GM12872 (cell line): Measurements from ENCODE around the gene GKN1.

Experiments used
- TF ChIP-seq, protein P1 (sequence below): IDR thresholded peaks from 3 replicates; pipeline ENCODE4 v1.5.1; 2011; ENCODE audit warnings: low read depth, mild to moderate bottlenecking, low read length, moderate library complexity; ENCODE audit not compliant: insufficient read depth

Gene GKN1

DNA sequence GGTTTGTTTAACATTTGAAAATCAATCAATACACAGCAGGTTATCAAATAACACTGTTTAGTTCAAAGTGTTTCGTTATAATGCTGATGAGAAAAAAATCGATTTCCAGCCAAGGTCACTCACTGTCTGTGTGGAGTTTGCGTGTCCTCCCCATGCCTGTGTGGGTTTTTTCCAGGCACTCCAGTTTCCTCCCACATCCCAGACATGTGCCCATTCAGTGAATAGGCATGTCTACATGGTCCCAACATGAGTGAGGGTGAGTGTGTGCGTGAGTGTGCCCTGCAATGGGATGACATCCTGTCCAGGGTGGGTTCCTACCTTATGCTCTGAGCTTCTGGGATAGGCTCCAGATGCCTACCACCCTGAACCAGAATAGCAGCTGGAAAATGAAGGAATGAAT lies 13.1 kb upstream of the GKN1 start:
- TF ChIP-seq, protein P1, sequence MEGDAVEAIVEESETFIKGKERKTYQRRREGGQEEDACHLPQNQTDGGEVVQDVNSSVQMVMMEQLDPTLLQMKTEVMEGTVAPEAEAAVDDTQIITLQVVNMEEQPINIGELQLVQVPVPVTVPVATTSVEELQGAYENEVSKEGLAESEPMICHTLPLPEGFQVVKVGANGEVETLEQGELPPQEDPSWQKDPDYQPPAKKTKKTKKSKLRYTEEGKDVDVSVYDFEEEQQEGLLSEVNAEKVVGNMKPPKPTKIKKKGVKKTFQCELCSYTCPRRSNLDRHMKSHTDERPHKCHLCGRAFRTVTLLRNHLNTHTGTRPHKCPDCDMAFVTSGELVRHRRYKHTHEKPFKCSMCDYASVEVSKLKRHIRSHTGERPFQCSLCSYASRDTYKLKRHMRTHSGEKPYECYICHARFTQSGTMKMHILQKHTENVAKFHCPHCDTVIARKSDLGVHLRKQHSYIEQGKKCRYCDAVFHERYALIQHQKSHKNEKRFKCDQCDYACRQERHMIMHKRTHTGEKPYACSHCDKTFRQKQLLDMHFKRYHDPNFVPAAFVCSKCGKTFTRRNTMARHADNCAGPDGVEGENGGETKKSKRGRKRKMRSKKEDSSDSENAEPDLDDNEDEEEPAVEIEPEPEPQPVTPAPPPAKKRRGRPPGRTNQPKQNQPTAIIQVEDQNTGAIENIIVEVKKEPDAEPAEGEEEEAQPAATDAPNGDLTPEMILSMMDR: no peak

DNA sequence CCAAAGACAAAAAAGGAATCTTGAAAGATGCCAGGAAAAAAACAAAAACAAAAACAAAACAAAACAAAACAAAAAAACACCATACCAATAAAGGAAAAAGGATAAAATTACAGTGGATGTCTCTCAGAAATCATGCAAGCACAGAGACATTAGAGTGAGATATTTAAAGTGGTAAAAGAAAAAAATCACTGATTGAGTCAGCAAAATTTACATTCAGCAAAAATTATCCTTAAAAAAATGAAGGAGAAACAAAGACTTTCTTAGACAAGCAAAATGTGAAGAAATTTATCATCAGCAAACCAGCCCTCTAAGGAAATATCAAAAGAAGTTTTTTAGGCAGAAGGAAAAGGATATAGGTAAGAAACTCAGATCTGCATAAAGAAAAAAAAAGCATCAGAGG lies 10.2 kb upstream of the GKN1 start:
- TF ChIP-seq, protein P1: no peak

DNA sequence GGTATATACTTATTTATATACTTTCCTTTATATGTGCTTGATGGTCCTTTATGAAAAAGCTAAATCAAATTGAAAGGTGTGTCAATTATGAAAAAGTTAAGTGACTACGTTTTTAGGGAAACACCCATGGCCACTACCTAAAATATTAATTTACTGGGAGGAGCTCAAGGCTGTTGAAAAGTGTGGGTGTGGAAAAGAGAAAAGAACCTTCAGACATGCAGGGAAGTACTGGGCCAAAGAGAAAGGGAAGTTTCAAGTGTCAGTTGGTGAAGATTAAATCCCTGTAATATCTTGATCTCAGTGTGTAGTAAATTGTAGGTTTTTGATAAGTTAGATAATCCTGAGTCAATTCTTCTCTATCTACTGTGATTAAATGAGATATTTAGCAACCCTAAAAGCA lies 6.2 kb upstream of the GKN1 start:
- TF ChIP-seq, protein P1: no peak

DNA sequence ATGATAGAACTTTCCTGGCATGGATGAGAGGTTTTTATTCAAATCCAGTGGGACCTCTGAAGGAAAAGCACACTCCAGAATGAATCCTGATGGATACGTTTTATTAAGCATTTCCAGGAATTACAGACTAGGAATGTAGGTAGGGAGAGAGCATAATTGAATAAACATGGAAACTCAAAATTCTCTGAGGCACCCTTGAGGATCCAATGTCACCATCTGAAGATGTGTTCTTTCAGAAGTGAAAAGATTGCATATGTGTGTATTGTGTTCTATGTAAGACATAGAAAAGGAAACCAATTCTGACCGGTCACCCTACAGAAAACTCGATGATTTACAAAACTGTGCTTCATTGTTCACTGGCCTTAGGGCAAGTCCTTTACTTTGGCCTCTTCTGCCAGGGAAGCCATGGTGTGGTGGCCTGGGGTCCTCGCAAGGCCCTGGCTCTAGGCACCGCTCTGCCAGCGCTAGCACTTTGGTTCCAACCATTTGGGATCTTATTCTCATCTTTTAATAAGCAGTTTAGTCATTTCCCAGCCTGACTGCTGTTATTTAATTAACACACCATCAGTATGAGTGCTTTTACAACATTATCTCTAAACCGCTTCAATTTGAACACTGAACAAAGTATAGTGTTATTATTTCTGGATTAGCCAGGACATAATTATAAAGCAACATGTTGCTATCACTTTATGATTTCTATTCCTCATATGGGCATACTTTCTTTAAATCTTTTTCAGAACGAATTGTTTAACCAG lies 4.5 kb upstream of the GKN1 start:
- TF ChIP-seq, protein P1: no peak

DNA sequence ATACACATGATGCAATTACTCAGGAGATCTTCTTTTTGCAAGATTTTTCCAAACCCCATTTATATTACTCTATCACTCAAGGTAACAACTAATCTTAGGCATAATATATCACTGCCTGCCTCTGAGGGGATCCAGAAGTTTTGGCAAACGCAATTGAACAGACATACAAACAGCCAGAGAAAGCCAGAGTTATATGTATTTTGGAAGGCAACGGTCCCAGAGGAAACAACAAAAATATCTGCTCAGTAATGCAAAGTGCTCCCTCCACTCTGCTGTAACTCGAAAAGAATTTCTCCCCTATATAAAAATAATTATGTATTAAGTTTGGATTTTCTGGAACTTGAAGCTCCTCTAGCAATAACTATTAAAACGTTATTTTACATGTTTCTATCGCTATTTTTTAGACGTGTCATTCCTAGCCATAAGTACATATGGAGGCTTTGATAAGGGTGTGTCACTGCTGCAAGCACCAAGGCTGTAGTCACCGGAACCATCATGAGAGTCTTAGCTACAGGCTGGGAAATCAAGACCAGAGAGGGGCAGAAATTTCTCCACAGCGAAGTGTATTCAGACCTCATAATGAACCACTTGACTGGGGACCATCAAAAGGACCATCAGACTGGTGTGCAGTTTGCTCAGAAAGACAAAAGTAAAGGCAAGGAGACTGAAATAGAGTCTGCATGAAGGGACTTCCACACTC lies 3.7 kb upstream of the GKN1 start:
- TF ChIP-seq, protein P1: no peak

DNA sequence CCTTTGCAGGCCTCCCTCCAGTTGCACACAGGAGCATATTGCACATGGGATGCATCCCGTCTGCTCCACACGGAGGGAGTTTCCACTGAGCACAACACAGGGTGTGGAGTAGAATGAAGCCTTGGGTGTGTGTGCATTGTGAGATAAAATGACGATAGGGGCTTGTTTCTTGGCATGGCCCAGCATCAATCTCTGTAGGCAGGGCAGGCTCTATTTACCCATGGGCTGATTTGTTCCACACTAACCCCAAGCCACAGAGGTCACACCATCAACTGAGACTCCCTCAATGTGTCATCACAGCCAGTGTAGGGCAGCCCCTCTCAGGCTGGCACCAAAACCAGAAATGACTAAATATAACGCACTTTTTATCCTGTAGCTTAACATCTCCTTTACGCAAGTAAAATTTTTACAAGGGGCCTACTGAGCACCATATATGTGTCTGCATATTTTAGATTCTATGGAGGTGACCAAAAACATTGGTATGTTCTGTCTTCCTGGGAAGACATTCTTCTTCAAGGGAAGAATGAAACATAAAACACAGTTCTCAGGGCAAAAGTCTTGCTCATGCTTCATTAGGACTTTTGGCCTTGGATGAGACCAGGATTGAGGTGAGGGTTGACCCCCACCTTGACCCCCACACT lies 2.7 kb upstream of the GKN1 start:
- TF ChIP-seq, protein P1: no peak

DNA sequence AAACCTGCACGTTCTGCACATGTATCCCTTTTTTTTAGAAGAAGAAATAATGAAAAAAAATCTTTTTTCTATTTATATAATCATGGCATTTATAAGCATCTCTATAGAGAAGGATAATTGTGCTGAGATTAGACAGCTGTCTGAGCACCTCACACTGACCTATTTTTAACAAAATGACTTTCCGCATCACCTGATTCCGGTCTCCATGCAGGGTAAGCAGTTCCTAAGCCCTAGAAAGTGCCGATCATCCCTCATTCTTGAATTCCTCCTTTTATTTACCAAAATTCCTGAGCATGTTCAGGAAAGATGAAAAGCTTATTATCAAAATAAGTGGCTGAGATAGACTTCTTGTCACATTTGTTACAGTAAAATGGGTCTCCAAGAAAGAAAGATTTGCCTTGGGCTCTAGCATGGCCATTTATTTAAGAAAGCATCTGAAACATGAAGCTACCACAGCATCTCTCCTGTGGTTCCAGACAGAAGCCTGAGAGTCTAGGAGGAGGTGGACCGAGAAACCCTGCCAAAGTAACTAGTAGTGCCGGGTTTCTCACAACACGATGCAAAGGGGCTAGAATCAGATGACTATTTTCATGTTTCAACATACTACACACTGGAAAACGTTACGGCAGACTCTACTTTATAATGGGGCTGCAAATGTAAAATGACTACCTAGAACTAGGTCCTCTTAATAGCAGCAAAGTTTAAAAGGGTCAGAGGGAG lies 670 bp downstream of the GKN1 start:
- TF ChIP-seq, protein P1: no peak
